Measurements from ENCODE around the gene RIPPLY1.
A peak's percentile ranks its signal among the peaks of the same experiment; 100 is the strongest.

The RIPPLY1 gene

DNA sequence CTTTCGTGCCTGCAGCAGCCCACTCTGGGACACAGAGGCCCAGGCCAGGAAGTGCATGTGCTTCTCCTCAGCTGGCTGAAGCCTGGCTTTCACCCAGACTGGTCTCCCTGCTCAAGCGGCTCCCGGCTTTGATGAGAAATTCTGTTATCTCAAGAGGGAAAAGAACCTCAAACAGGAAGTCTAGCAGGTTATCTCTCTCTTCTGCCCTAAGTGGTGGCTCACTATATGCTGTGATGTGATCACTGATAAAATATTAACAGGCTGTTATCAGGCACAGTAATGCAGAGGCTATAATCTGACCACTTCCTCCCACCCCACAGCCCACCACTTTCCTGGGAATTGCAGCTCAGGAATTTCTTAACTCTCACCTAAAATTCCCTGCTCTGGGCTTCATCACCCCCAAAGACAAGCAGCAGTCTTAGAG is 30.4 kb upstream of the RIPPLY1 start:
- H3K36me3 ChIP-seq (ENCODE audit: insufficient read depth, low read length) = no peaks in the 10 kb centered on the region
- no peak overlapping the region for H3K9ac ChIP-seq (ENCODE audit: low read depth, low read length)
- H3K27ac ChIP-seq (ENCODE audit: low read length) = no peak overlapping the region
- H4K20me1 ChIP-seq (ENCODE audit: insufficient read depth, low read length) = no peaks in the 10 kb centered on the region
- no peak overlapping the region for H3K4me3 ChIP-seq (ENCODE audit: low read depth in 1 of 2, low read length in 2 of 2)
- peaks cover 11% of the 10 kb centered on the region for H3K4me1 ChIP-seq (ENCODE audit: insufficient read depth, low read length)
- no peak overlapping the region for H2AFZ ChIP-seq (ENCODE audit: low read depth, low read length)
- no peaks in the 10 kb centered on the region for H3K9me3 ChIP-seq (ENCODE audit: insufficient read depth, low read length, severe bottlenecking)
- no peaks in the 10 kb centered on the region for H3K27me3 ChIP-seq (ENCODE audit: insufficient read depth, low read length, poor library complexity)
- TF ChIP-seq, protein P1, sequence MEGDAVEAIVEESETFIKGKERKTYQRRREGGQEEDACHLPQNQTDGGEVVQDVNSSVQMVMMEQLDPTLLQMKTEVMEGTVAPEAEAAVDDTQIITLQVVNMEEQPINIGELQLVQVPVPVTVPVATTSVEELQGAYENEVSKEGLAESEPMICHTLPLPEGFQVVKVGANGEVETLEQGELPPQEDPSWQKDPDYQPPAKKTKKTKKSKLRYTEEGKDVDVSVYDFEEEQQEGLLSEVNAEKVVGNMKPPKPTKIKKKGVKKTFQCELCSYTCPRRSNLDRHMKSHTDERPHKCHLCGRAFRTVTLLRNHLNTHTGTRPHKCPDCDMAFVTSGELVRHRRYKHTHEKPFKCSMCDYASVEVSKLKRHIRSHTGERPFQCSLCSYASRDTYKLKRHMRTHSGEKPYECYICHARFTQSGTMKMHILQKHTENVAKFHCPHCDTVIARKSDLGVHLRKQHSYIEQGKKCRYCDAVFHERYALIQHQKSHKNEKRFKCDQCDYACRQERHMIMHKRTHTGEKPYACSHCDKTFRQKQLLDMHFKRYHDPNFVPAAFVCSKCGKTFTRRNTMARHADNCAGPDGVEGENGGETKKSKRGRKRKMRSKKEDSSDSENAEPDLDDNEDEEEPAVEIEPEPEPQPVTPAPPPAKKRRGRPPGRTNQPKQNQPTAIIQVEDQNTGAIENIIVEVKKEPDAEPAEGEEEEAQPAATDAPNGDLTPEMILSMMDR (IDR thresholded peaks at IDR 0.05; ENCODE audit: borderline replicate concordance, extremely low read depth, low read length, poor library complexity, severe bottlenecking) = no peak
- TF ChIP-seq EZH2 (IDR thresholded peaks at IDR 0.05; ENCODE audit: borderline replicate concordance, low read depth, low read length, severe bottlenecking) = no peak
- DNase-seq (peak; percentile 20), ATAC-seq (ENCODE audit: insufficient read depth, low read depth) (peak; percentile 77)
- no peak overlapping the region for H3K4me2 ChIP-seq (ENCODE audit: insufficient read depth, low read length)
- H3K79me2 ChIP-seq (ENCODE audit: insufficient read depth, low read length) = no peaks in the 10 kb centered on the region

DNA sequence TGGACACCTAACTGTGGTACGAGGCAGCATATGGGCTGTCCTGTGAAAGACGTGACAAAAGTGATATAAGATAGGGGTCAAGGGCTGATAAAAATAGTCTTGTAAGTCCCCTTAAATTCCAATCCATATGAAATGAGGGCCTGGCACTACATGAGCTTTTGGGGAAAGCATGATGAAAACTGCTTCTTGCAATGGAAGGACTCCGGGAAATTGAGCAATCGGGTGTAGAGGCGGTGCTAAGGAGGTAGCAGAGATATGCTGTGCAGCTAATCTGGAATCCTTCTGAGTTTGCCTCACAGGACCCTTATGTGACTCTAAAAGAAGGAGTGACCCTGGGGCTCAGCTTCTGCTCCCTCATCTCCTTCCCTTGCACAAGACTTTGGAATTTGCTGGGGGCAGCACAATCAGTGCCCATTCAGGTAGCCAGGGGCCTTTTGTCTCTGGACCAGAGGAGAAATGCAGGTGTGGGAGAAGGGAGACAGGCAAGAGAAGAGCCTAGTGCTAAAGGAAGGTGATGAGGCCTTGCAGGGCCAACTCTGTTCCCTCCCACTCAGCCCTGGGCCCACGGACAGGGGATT is 29.9 kb upstream of the RIPPLY1 start:
- H3K27me3 ChIP-seq (ENCODE audit: insufficient read depth, low read length, poor library complexity) = no peaks in the 10 kb centered on the region
- H3K9me3 ChIP-seq (ENCODE audit: insufficient read depth, low read length, severe bottlenecking) = no peaks in the 10 kb centered on the region
- DNase-seq = no peak
- H4K20me1 ChIP-seq (ENCODE audit: insufficient read depth, low read length) = no peaks in the 10 kb centered on the region
- H3K4me2 ChIP-seq (ENCODE audit: insufficient read depth, low read length) = no peak overlapping the region
- H3K36me3 ChIP-seq (ENCODE audit: insufficient read depth, low read length) = no peaks in the 10 kb centered on the region
- H3K79me2 ChIP-seq (ENCODE audit: insufficient read depth, low read length) = no peaks in the 10 kb centered on the region
- H3K27ac ChIP-seq (ENCODE audit: low read length) = no peak overlapping the region
- H3K9ac ChIP-seq (ENCODE audit: low read depth, low read length) = no peak overlapping the region
- H2AFZ ChIP-seq (ENCODE audit: low read depth, low read length) = no peak overlapping the region
- H3K4me3 ChIP-seq (ENCODE audit: low read depth in 1 of 2, low read length in 2 of 2) = no peak overlapping the region
- H3K4me1 ChIP-seq (ENCODE audit: insufficient read depth, low read length) = peaks cover 11% of the 10 kb centered on the region
- 0 out of 3 replicates have a peak, but pooled peaks have one; percentile 17 for ATAC-seq (ENCODE audit: insufficient read depth, low read depth)
- TF ChIP-seq EZH2 (IDR thresholded peaks at IDR 0.05; ENCODE audit: borderline replicate concordance, low read depth, low read length, severe bottlenecking) = no peak
- TF ChIP-seq, protein P1 (IDR thresholded peaks at IDR 0.05; ENCODE audit: borderline replicate concordance, extremely low read depth, low read length, poor library complexity, severe bottlenecking) = no peak

DNA sequence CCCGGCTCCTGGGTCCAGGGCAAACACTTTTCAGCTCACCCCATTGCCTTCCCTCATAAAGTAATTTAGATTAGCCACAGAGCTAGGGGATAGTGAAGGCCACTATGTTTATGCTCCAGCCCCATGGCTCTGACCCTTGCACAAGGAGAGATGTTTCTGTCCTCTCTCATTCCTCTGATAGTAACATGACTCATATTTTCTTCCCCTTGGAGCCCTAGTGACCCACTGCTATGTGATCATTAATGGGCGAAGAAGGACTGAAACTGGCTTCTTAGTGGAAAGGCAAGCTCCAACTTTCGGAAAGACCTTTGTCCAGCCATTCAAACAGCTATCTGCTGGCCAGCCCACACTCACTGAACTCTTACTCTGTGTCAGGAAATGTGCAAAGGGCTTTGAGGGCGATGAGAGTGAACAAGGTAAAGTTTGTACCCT is 29.4 kb upstream of the RIPPLY1 start:
- Histone ChIP-seq H3K36me3 (ENCODE audit: insufficient read depth, low read length) (no peaks in the 10 kb centered on the region), H3K27ac (ENCODE audit: low read length) (no peak overlapping the region), H2AFZ (ENCODE audit: low read depth, low read length) (no peak overlapping the region), H3K27me3 (ENCODE audit: insufficient read depth, low read length, poor library complexity) (no peaks in the 10 kb centered on the region), H3K4me1 (ENCODE audit: insufficient read depth, low read length) (peaks cover 11% of the 10 kb centered on the region), H3K4me3 (ENCODE audit: low read depth in 1 of 2, low read length in 2 of 2) (no peak overlapping the region), H4K20me1 (ENCODE audit: insufficient read depth, low read length) (no peaks in the 10 kb centered on the region), H3K9ac (ENCODE audit: low read depth, low read length) (no peak overlapping the region), H3K79me2 (ENCODE audit: insufficient read depth, low read length) (no peaks in the 10 kb centered on the region), H3K9me3 (ENCODE audit: insufficient read depth, low read length, severe bottlenecking) (no peaks in the 10 kb centered on the region), H3K4me2 (ENCODE audit: insufficient read depth, low read length) (no peak overlapping the region)
- no peak for TF ChIP-seq EZH2 (IDR thresholded peaks at IDR 0.05; ENCODE audit: borderline replicate concordance, low read depth, low read length, severe bottlenecking)
- TF ChIP-seq, protein P1 (IDR thresholded peaks at IDR 0.05; ENCODE audit: borderline replicate concordance, extremely low read depth, low read length, poor library complexity, severe bottlenecking) = no peak
- ATAC-seq (ENCODE audit: insufficient read depth, low read depth) (no peak), DNase-seq (no peak)
